HL-60 (cell line): ENCODE data around the gene ACER2.
"Not testable (repeated sequence)": the region's sequence is repeated elsewhere in the genome, so short reads cannot be mapped to it uniquely, and the experiment has no call there.

ENCODE experiments used
- DNase-seq, 2 experiments: peaks; one replicate each; pipeline ENCODE4 v3.0.0-alpha.2; 2010 to 2020; ENCODE audit warnings: low read depth in 1 of 2, low spot score in 1 of 2
- H3K27ac ChIP-seq: fragments of 250-450 bp; sonication (Bioruptor Pico); replicated peaks from 2 replicates; pipeline ENCODE4 v1.5.1; 2020; ENCODE audit warnings: mild to moderate bottlenecking, moderate library complexity
- H3K27me3 ChIP-seq: fragments of 250-450 bp; sonication (Bioruptor Pico); 2 replicates; pipeline ENCODE4 v1.5.1; 2021; ENCODE audit warnings: mild to moderate bottlenecking, moderate library complexity; ENCODE audit not compliant: insufficient read depth, poor library complexity, severe bottlenecking
- H3K4me3 ChIP-seq: replicated peaks from 2 replicates; pipeline ENCODE4 v1.5.1; 2011; ENCODE audit warnings: mild to moderate bottlenecking, control low read depth, low read length; ENCODE audit not compliant: insufficient read depth
- CTCF ChIP-seq: IDR thresholded peaks from one replicate; pipeline ENCODE4 v1.5.1; 2011; ENCODE audit warnings: low read length, control low read depth, inconsistent platforms; ENCODE audit not compliant: insufficient read depth
- GABPA ChIP-seq: IDR thresholded peaks from 2 replicates; pipeline ENCODE4 v1.6.1; 2012; ENCODE audit warnings: low read depth
- POLR2AphosphoS5 ChIP-seq: IDR thresholded peaks from 2 replicates; pipeline ENCODE4 v1.6.1; 2012; ENCODE audit warnings: low read depth
- REST ChIP-seq: IDR thresholded peaks from 2 replicates; pipeline ENCODE4 v1.6.1; 2012; ENCODE audit warnings: low read depth; ENCODE audit not compliant: insufficient replicate concordance
- SPI1 ChIP-seq: IDR thresholded peaks from 2 replicates; pipeline ENCODE4 v1.6.1; 2012; ENCODE audit warnings: low read depth, mild to moderate bottlenecking, borderline replicate concordance

Gene ACER2

GRCh38 chr9:19432473-19432872 lies 23.7 kb downstream of the ACER2 start:
- H3K27me3 ChIP-seq = no peaks in the 10 kb centered on the region
- DNase-seq = no peak
- H3K27ac ChIP-seq = no peak overlapping the region
- H3K4me3 ChIP-seq = no peak overlapping the region
- TF ChIP-seq POLR2AphosphoS5 = no peak
- no peak for TF ChIP-seq SPI1
- TF ChIP-seq CTCF = no peak
- no peak for TF ChIP-seq GABPA
- no peak for TF ChIP-seq REST

GRCh38 chr9:19433729-19434128 lies 24.9 kb downstream of the ACER2 start:
- H3K27ac ChIP-seq, H3K4me3 ChIP-seq, DNase-seq, H3K27me3 ChIP-seq: not testable (repeated sequence)

GRCh38 chr9:19440376-19440775 lies 31.6 kb downstream of the ACER2 start:
- no peak overlapping the region for H3K27ac ChIP-seq
- TF ChIP-seq SPI1 = no peak
- DNase-seq = no peak
- no peak overlapping the region for H3K4me3 ChIP-seq
- H3K27me3 ChIP-seq = no peaks in the 10 kb centered on the region

GRCh38 chr9:19440823-19441580 lies 32.2 kb downstream of the ACER2 start:
- Histone ChIP-seq H3K27me3 (no peaks in the 10 kb centered on the region), H3K27ac (no peak overlapping the region), H3K4me3 (no peak overlapping the region)
- no peak for DNase-seq
- TF ChIP-seq POLR2AphosphoS5 = no peak
- no peak for TF ChIP-seq GABPA
- TF ChIP-seq REST = no peak
- no peak for TF ChIP-seq CTCF
- TF ChIP-seq SPI1 = no peak

GRCh38 chr9:19441730-19442129 lies 32.9 kb downstream of the ACER2 start:
- TF ChIP-seq SPI1 = no peak
- no peak for TF ChIP-seq GABPA
- TF ChIP-seq POLR2AphosphoS5 = no peak
- no peak for TF ChIP-seq REST
- TF ChIP-seq CTCF = no peak
- DNase-seq = no peak
- H3K27ac ChIP-seq = no peak overlapping the region
- no peaks in the 10 kb centered on the region for H3K27me3 ChIP-seq
- H3K4me3 ChIP-seq = no peak overlapping the region
